GM12872 (cell line): ENCODE results near the gene DLG2.

Experiments used
- TF ChIP-seq, protein P1 (sequence below): IDR thresholded peaks from 3 replicates; pipeline ENCODE4 v1.5.1; 2011; ENCODE audit warnings: low read depth, mild to moderate bottlenecking, low read length, moderate library complexity; ENCODE audit not compliant: insufficient read depth

DLG2 gene

DNA sequence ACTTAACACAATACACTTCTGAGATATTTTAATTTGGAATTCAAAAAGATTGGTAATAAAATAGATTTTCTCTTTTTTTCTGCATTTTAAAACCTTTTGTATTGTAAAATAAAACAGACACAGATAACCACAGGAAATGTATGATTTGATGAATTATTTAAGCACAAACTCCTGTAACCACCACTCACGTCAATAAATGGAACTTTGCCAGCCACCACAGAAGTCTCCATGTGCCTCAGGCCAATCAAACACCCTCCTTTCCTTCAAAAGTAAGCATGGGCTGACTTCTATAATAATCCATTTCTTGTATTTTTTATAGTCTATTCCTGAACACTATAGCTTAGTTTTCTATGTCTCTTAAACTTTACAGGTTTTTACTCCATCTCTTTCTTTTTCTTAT, 721.7 kb downstream of the DLG2 start:
- TF ChIP-seq, protein P1, sequence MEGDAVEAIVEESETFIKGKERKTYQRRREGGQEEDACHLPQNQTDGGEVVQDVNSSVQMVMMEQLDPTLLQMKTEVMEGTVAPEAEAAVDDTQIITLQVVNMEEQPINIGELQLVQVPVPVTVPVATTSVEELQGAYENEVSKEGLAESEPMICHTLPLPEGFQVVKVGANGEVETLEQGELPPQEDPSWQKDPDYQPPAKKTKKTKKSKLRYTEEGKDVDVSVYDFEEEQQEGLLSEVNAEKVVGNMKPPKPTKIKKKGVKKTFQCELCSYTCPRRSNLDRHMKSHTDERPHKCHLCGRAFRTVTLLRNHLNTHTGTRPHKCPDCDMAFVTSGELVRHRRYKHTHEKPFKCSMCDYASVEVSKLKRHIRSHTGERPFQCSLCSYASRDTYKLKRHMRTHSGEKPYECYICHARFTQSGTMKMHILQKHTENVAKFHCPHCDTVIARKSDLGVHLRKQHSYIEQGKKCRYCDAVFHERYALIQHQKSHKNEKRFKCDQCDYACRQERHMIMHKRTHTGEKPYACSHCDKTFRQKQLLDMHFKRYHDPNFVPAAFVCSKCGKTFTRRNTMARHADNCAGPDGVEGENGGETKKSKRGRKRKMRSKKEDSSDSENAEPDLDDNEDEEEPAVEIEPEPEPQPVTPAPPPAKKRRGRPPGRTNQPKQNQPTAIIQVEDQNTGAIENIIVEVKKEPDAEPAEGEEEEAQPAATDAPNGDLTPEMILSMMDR, result no peak

DNA sequence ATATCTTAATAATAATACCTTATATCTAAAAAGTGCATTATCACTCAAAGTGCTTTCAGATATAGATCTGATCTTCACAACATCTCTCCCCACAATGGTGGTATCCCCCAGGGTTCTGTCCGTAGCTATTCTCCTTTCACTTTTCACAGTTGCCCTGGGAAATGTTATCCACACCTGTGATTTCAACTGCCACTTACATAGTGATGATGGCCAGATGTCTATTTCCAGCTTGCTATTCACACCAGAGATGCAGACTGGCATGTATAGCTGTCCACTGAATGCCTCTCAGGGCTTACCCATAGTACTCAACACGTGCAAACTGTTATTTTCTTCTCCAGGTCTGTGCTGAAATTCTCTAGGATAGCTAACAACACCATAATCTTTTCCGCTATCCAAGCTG, 724.7 kb downstream of the DLG2 start:
- TF ChIP-seq, protein P1, result no peak

DNA sequence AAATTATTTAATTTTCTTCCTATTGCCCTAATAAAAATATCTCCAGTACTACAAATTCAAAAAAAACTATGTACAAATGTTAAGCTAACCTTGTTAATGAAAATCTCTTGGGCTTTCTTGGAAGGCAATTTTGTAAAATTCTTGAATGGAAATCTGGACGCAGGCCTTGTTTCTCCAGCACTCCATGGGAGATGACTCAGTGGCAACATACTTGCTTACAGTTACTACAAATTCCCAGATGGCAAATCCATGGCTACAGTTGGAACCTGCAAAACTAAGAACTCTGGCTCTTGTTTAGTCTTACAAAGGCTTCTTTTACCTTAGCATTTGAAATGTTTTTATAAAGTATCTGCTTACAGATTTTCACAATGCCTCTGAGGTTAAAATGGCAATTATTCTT, 725.2 kb downstream of the DLG2 start:
- TF ChIP-seq, protein P1, result no peak

DNA sequence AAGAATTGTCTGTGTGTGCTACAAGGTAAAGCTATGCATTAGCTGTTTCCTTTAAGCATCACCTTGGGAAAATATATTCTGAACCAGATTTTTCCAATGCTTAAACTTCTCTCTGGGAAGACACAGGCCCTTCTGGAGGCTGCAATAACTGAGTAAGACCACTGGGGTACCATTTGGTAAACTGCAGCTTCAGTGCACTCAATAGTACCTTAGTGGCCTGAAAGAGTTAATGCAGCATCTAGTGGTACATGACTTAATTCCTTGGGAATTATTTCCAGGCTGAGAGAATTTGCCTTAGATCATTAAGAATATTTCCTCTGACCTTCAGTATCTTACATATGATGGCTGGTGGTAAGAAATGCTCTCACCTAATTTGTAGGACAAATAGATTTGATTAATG, 727.4 kb downstream of the DLG2 start:
- TF ChIP-seq, protein P1, result peak; percentile 44; the same call in 2 of the 3 replicates

DNA sequence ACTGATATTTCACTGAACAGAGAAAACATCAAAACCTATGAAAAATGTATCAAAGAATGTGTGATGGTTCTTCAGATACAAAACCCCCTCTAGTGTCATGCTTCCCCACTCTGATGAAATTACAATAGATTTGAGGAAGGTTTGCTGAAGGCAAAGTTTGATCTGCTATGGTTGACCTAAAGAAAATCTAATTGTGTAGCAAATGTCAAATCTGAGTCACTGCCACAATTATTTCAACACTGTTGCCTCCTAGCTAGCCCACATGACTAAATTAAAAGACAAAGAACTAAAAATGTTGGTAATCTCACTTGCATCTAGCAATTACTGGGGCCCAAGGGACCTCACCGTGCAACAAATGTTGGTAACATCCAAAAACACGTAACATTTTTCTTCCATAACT, 728.0 kb downstream of the DLG2 start:
- TF ChIP-seq, protein P1, result no peak

DNA sequence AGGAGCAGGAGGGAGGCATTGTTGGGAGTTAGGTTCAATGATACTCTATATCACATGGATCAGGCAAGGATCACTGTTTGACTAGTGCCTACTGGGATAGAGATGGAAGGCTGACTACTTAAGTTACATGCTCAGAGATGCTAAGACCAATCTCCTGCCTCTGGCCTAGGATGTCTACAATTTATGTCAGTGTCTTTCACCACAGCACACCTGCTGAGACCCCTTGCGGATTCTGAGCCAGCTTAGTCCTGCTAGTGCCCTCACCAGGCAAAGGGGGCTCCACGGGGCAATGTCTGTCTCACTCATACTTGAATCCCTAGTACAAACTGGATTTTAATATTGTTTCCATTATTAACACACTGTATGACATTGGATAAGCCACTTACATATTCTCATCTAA, 732.5 kb downstream of the DLG2 start:
- TF ChIP-seq, protein P1, result no peak

DNA sequence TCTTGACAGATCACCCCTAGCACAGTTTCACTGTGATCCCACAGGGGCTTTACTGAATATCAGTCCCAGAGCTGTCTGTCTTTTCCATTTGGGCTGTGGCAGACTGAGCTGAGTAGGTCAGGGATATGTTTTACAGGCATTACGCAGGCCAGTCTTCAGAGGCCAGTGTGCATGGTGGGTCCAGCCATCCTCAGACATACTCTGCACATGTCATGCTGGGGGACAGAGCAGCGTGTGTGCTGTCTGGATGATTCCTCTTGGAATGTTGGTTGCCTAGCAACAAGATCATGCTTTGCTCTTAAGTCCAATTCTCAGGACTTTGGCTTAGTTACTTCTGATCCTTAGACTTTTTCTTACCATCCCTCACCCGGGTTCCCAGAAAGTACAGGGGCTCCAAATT, 736.5 kb downstream of the DLG2 start:
- TF ChIP-seq, protein P1, result no peak

DNA sequence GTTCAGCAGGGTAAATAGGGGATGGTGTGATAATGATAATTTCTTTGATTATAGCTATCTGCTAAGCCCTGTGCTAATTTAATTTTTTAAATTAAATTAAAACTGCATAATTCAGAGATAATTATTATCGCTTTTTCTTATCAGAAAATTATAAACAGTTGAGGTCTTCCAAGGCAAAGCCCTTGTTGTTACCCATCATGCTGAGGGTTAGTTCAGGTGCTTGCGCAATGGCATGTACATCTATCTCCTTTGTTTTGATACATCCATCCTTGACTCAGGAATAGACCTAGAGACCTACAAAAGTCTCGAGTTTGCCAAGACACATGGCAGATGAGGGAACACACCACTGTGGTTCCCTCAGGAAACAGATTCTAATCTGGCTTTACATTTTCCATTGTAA, 737.6 kb downstream of the DLG2 start:
- TF ChIP-seq, protein P1, result no peak
